ENCODE measurements around the gene SHISA3.

- TF ChIP-seq EZH2phosphoT487 (IDR thresholded peaks at IDR 0.05; ENCODE audit: low read length) (no peak), CTCF (IDR thresholded peaks at IDR 0.05; ENCODE audit: low read length) (no peak)
These were observed 5.3 kb upstream of the SHISA3 start for GRCh38 chr4:42391981-42392380.

All from MM.1S (cell line).